Measurements from ENCODE around the gene PDLIM4.

PDLIM4 gene

GRCh38 chr5:132238901-132239500, 18.5 kb upstream of the PDLIM4 start:
- no peak overlapping the region for H3K9ac ChIP-seq (ENCODE audit: low read depth, low read length)
- no peaks in the 10 kb centered on the region for H3K9me3 ChIP-seq (ENCODE audit: control insufficient read depth, insufficient read depth, low read length)
- H3K4me3 ChIP-seq (ENCODE audit: low read depth, low read length) = no peak overlapping the region
- H3K4me1 ChIP-seq (ENCODE audit: control insufficient read depth, insufficient read depth, low read length) = no peaks in the 10 kb centered on the region
- H3K27me3 ChIP-seq (ENCODE audit: control insufficient read depth, insufficient read depth, low read length) = no peaks in the 10 kb centered on the region
- no peaks in the 10 kb centered on the region for H3K36me3 ChIP-seq (ENCODE audit: control insufficient read depth, insufficient read depth, low read length)

DNA sequence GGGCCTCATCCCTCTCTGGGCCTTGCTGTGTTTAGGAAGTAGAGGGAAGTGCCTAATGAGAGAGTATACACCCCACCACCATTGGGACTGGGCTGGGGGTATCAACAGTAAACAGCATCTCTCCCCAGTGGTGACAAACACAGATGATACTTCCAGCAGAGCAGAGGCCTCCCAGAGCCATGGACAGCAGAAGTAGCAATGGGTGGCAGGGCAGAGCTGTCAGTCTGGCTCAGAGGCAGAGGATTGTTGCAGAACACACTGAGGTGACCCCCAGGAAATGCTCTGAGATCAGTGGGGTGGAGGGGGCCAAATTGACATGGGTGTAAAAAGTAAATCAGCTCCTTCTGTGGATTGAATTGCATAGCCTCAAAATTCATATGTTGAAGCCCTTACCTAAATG, 17.7 kb upstream of the PDLIM4 start:
- H3K4me3 ChIP-seq (ENCODE audit: low read depth, low read length) = no peak overlapping the region

DNA sequence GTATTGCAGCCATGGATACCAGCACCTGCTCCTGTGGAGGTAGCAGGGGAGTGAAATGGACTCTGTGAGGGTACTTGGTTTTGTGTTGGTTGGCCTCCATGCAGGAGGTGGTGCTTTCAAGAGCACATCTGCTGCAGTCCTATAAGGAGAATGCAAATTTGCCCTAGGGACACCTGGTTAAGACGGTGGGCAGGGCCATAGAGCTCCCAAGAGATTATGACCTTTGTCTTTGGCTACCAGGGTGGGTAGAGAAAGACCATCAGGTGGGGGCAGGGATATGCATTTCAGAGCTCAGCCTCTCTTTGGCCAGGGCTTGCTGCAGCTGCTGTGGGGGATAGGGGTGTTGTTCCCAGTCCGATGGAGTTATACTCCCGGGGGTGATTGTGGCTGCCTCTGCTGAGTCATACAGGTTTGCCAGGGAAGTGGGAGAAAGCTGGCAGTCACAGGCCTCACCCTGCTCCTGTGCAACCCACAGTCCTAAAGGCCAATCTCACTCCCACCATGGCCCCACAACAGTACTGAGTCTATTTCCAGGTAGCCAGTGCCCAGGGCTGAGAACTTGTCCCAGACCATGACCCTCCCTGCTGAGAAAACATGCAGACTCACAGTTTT, 14.0 kb upstream of the PDLIM4 start:
- H3K9ac ChIP-seq (ENCODE audit: low read depth, low read length) = no peak overlapping the region
- no peak overlapping the region for H3K4me3 ChIP-seq (ENCODE audit: low read depth, low read length)
- no peaks in the 10 kb centered on the region for H3K36me3 ChIP-seq (ENCODE audit: control insufficient read depth, insufficient read depth, low read length)
- no peaks in the 10 kb centered on the region for H3K9me3 ChIP-seq (ENCODE audit: control insufficient read depth, insufficient read depth, low read length)
- no peaks in the 10 kb centered on the region for H3K4me1 ChIP-seq (ENCODE audit: control insufficient read depth, insufficient read depth, low read length)
- no peaks in the 10 kb centered on the region for H3K27me3 ChIP-seq (ENCODE audit: control insufficient read depth, insufficient read depth, low read length)

More for the DNA sequence above, 17.7 kb upstream of the PDLIM4 start:
- no peak overlapping the region for H3K9ac ChIP-seq (ENCODE audit: low read depth, low read length)
- no peaks in the 10 kb centered on the region for H3K27me3 ChIP-seq (ENCODE audit: control insufficient read depth, insufficient read depth, low read length)
- H3K36me3 ChIP-seq (ENCODE audit: control insufficient read depth, insufficient read depth, low read length) = no peaks in the 10 kb centered on the region
- no peaks in the 10 kb centered on the region for H3K9me3 ChIP-seq (ENCODE audit: control insufficient read depth, insufficient read depth, low read length)
- no peaks in the 10 kb centered on the region for H3K4me1 ChIP-seq (ENCODE audit: control insufficient read depth, insufficient read depth, low read length)

- Histone ChIP-seq H3K27me3 (ENCODE audit: control insufficient read depth, insufficient read depth, low read length) (no peaks in the 10 kb centered on the region), H3K9me3 (ENCODE audit: control insufficient read depth, insufficient read depth, low read length) (no peaks in the 10 kb centered on the region), H3K4me3 (ENCODE audit: low read depth, low read length) (no peak overlapping the region), H3K4me1 (ENCODE audit: control insufficient read depth, insufficient read depth, low read length) (no peaks in the 10 kb centered on the region), H3K9ac (ENCODE audit: low read depth, low read length) (no peak overlapping the region), H3K36me3 (ENCODE audit: control insufficient read depth, insufficient read depth, low read length) (no peaks in the 10 kb centered on the region)
Observed at GRCh38 chr5:132245593-132245992, 11.9 kb upstream of the PDLIM4 start.

DNA sequence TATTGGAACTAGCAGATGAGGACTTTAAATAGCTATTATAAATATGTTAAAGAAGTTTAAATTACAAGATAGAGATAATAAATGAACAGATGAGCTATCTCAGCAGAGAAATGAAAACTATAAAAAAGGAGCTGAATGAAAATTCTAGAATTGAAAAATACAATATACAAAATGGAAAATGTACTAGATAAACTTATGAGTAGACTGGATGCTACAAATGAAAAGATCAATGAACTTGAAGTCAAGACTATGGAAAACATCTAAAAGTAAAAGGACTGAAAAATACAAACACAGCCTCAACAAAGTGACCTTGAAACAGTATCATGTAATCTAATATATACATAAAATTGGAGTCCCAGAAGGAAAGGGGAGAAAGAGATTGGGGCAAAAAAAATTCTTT, 10.7 kb upstream of the PDLIM4 start:
- H3K36me3 ChIP-seq (ENCODE audit: control insufficient read depth, insufficient read depth, low read length) = no peaks in the 10 kb centered on the region
- H3K4me3 ChIP-seq (ENCODE audit: low read depth, low read length) = no peak overlapping the region
- no peaks in the 10 kb centered on the region for H3K9me3 ChIP-seq (ENCODE audit: control insufficient read depth, insufficient read depth, low read length)
- H3K4me1 ChIP-seq (ENCODE audit: control insufficient read depth, insufficient read depth, low read length) = no peaks in the 10 kb centered on the region
- H3K9ac ChIP-seq (ENCODE audit: low read depth, low read length) = no peak overlapping the region
- H3K27me3 ChIP-seq (ENCODE audit: control insufficient read depth, insufficient read depth, low read length) = no peaks in the 10 kb centered on the region

DNA sequence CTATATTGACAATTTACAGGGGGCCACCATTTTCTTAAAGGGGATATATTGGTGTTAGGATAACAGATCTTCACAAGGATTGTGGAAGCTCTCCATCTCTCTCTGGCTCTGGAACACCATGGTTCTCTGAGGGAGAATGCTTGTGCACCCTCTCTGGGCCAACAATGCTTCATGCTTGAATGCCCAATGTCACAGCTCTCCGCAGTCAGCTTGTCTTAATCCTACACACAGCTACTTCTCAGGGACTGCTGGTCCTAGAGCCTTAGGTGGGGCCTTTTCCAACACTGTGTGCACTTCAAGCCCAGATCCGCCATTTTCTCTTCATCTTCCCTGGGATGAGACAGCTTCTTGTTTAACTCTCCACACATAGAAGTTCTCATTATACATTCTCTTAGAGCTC, 6.9 kb upstream of the PDLIM4 start:
- no peaks in the 10 kb centered on the region for H3K27me3 ChIP-seq (ENCODE audit: control insufficient read depth, insufficient read depth, low read length)
- no peaks in the 10 kb centered on the region for H3K36me3 ChIP-seq (ENCODE audit: control insufficient read depth, insufficient read depth, low read length)
- H3K4me1 ChIP-seq (ENCODE audit: control insufficient read depth, insufficient read depth, low read length) = no peaks in the 10 kb centered on the region
- no peaks in the 10 kb centered on the region for H3K9me3 ChIP-seq (ENCODE audit: control insufficient read depth, insufficient read depth, low read length)
- no peak overlapping the region for H3K4me3 ChIP-seq (ENCODE audit: low read depth, low read length)
- no peak overlapping the region for H3K9ac ChIP-seq (ENCODE audit: low read depth, low read length)

DNA sequence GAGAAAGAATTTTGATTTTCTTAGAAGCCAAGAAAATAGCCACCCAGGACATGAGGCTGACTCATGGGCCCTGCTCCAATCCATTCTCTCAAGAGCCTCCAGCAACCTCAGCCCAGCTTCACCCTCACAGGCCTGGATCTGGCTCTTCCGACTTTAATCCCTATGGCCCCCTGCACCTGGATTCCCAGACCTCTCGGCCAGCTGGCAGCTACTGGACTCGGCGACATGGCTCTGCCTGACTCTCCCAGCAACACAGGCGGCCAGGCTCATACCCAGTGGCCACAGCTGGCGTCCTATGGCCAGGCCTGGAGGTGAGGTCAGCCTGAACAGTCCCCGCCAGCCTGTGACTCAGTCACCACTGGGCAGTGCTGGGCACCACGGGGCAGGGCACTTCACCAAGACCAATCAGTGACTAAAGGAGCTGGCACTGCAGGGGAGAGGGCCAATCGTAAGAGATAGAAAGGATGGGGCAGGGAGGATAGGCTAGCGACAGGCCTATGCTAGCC, 6.2 kb upstream of the PDLIM4 start:
- Histone ChIP-seq H3K9ac (ENCODE audit: low read depth, low read length) (no peak overlapping the region), H3K27me3 (ENCODE audit: control insufficient read depth, insufficient read depth, low read length) (peaks cover 4% of the 10 kb centered on the region), H3K36me3 (ENCODE audit: control insufficient read depth, insufficient read depth, low read length) (no peaks in the 10 kb centered on the region), H3K9me3 (ENCODE audit: control insufficient read depth, insufficient read depth, low read length) (no peaks in the 10 kb centered on the region), H3K4me3 (ENCODE audit: low read depth, low read length) (no peak overlapping the region), H3K4me1 (ENCODE audit: control insufficient read depth, insufficient read depth, low read length) (no peaks in the 10 kb centered on the region)

DNA sequence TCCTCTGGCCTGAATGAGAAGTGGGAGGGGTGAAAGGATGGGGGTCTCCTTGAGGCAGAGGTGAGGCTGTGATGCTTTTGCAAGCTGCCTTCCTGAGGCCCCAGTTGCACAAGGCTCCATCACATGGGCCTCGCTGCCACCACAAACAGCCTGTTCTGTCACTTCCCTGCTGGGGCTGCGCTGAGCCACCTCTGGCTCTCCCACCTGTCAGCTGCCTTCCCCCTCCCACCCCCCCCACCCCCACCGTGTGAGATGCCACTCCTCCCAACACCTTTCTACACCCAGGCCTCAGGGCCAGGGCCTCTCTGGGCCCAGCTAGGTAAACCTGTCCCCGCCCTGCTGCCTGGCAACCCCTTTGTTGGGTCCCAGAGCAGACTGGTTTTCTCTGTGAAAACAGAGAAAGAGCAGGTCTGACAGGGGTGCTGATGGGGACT, 4.5 kb upstream of the PDLIM4 start:
- H3K27me3 ChIP-seq (ENCODE audit: control insufficient read depth, insufficient read depth, low read length) = peaks cover 8% of the 10 kb centered on the region

GRCh38 chr5:132253452-132254320, 3.8 kb upstream of the PDLIM4 start:
- Histone ChIP-seq H3K9me3 (ENCODE audit: control insufficient read depth, insufficient read depth, low read length) (no peaks in the 10 kb centered on the region), H3K36me3 (ENCODE audit: control insufficient read depth, insufficient read depth, low read length) (no peaks in the 10 kb centered on the region), H3K9ac (ENCODE audit: low read depth, low read length) (no peak overlapping the region), H3K4me1 (ENCODE audit: control insufficient read depth, insufficient read depth, low read length) (peaks cover 2% of the 10 kb centered on the region), H3K4me3 (ENCODE audit: low read depth, low read length) (no peak overlapping the region), H3K27me3 (ENCODE audit: control insufficient read depth, insufficient read depth, low read length) (peaks cover 10% of the 10 kb centered on the region)

More for the DNA sequence above, 4.5 kb upstream of the PDLIM4 start:
- Histone ChIP-seq H3K9ac (ENCODE audit: low read depth, low read length) (no peak overlapping the region), H3K36me3 (ENCODE audit: control insufficient read depth, insufficient read depth, low read length) (no peaks in the 10 kb centered on the region), H3K4me1 (ENCODE audit: control insufficient read depth, insufficient read depth, low read length) (peaks cover under 1% of the 10 kb centered on the region), H3K9me3 (ENCODE audit: control insufficient read depth, insufficient read depth, low read length) (no peaks in the 10 kb centered on the region), H3K4me3 (ENCODE audit: low read depth, low read length) (no peak overlapping the region)

- H3K4me1 ChIP-seq (ENCODE audit: control insufficient read depth, insufficient read depth, low read length) = peaks cover 2% of the 10 kb centered on the region
- H3K4me3 ChIP-seq (ENCODE audit: low read depth, low read length) = no peak overlapping the region
- peaks cover 10% of the 10 kb centered on the region for H3K27me3 ChIP-seq (ENCODE audit: control insufficient read depth, insufficient read depth, low read length)
- no peak overlapping the region for H3K9ac ChIP-seq (ENCODE audit: low read depth, low read length)
- H3K9me3 ChIP-seq (ENCODE audit: control insufficient read depth, insufficient read depth, low read length) = no peaks in the 10 kb centered on the region
- H3K36me3 ChIP-seq (ENCODE audit: control insufficient read depth, insufficient read depth, low read length) = no peaks in the 10 kb centered on the region
Observed at GRCh38 chr5:132254321-132254977, 3.0 kb upstream of the PDLIM4 start.

GRCh38 chr5:132256086-132256782, 1.3 kb upstream of the PDLIM4 start:
- Histone ChIP-seq H3K9ac (ENCODE audit: low read depth, low read length) (no peak overlapping the region), H3K9me3 (ENCODE audit: control insufficient read depth, insufficient read depth, low read length) (no peaks in the 10 kb centered on the region), H3K27me3 (ENCODE audit: control insufficient read depth, insufficient read depth, low read length) (peaks cover 10% of the 10 kb centered on the region), H3K36me3 (ENCODE audit: control insufficient read depth, insufficient read depth, low read length) (no peaks in the 10 kb centered on the region), H3K4me3 (ENCODE audit: low read depth, low read length) (peak overlapping the region; percentile 70), H3K4me1 (ENCODE audit: control insufficient read depth, insufficient read depth, low read length) (peaks cover 2% of the 10 kb centered on the region)

All from iPS-15b (cell line).